PC-9 (cell line): ENCODE data around the gene EPHX1. TPM values are rescaled to one million over a fixed set of nuclear protein-coding genes. Genes with fewer than 3 reads are reported as not detected.

Source experiments
- BruUV-seq: library from RNA; stranded (reverse); fragments of 400-500 nt; replicated peaks from 2 replicates; lab custom pipeline; 2021; lab: Mats Ljungman, UMichigan
- CTCF ChIA-PET: fragments of 300-600 bp; sonication (Branson Sonifier 250); formaldehyde crosslinking; loops from one replicate; lab custom pipeline; 2022; ENCODE audit warnings: antibody characterized with exemption; lab: Charles Lee
- POLR2A ChIA-PET: fragments of 300-600 bp; sonication (Branson Sonifier 250); formaldehyde crosslinking; loops from one replicate; lab custom pipeline; 2022; ENCODE audit warnings: antibody characterized with exemption; ENCODE audit not compliant: unreplicated experiment; lab: Charles Lee
- DNase-seq, 2 experiments: peaks; one replicate each; pipeline versions ENCODE4 v3.0.0 to v3.0.0-alpha.2; 2015 to 2022; ENCODE audit warnings: mixed read lengths in 1 of 2
- H2AFZ ChIP-seq: fragments of 200-600 bp; sonication (generic); 2 replicates; pipeline ENCODE4 v1.8.1; 2017; ENCODE audit warnings: antibody characterized with exemption
- H3F3A ChIP-seq: fragments of 200-600 bp; sonication (generic); 2 replicates; pipeline ENCODE4 v1.8.1; 2017; ENCODE audit warnings: antibody characterized with exemption, mild to moderate bottlenecking, low read depth; ENCODE audit not compliant: insufficient read depth
- H3K27ac ChIP-seq: fragments of 200-600 bp; sonication (generic); 2 replicates; pipeline ENCODE4 v1.6.1; 2016; ENCODE audit warnings: mixed run types
- H3K27me3 ChIP-seq: fragments of 200-600 bp; sonication (generic); 2 replicates; pipeline ENCODE4 v1.6.1; 2016; ENCODE audit warnings: low read depth, mixed run types; ENCODE audit not compliant: insufficient read depth
- H3K36me3 ChIP-seq: fragments of 200-600 bp; sonication (generic); 2 replicates; pipeline ENCODE4 v1.6.1; 2016; ENCODE audit warnings: low read depth, mixed run types
- H3K4me1 ChIP-seq: fragments of 200-600 bp; sonication (generic); replicated peaks from 2 replicates; pipeline ENCODE4 v1.6.1; 2016; ENCODE audit warnings: mixed run types; ENCODE audit not compliant: insufficient read depth
- H3K4me2 ChIP-seq: fragments of 200-600 bp; sonication (generic); 2 replicates; pipeline ENCODE4 v1.6.1; 2017; ENCODE audit warnings: mixed run types
- H3K4me3 ChIP-seq: fragments of 200-600 bp; sonication (generic); 2 replicates; pipeline ENCODE4 v1.6.1; 2016; ENCODE audit warnings: mixed run types
- H3K79me2 ChIP-seq: fragments of 200-600 bp; sonication (generic); 2 replicates; pipeline ENCODE4 v1.6.1; 2017; ENCODE audit warnings: low read depth, mixed run types
- H3K9me2 ChIP-seq: fragments of 200-600 bp; sonication (generic); 2 replicates; pipeline ENCODE4 v1.8.1; 2017; ENCODE audit warnings: mild to moderate bottlenecking; ENCODE audit not compliant: insufficient read depth
- H3K9me3 ChIP-seq: fragments of 200-600 bp; sonication (generic); 2 replicates; pipeline ENCODE4 v1.8.1; 2016; ENCODE audit warnings: low read depth; ENCODE audit not compliant: insufficient read depth
- H4K20me1 ChIP-seq: fragments of 200-600 bp; sonication (generic); 2 replicates; pipeline ENCODE4 v1.8.1; 2017; ENCODE audit not compliant: insufficient read depth
- EZH2 ChIP-seq: fragments of 200-600 bp; sonication (generic); IDR thresholded peaks from 2 replicates; pipeline ENCODE4 v1.8.0; 2017; ENCODE audit warnings: antibody characterized with exemption, low read depth
- intact Hi-C: fragments of 100-400 bp; cut with micrococcal nuclease; formaldehyde crosslinking; loops from one replicate; pipeline ENCODE4 v1.10.0; 2022; ENCODE audit not compliant: unreplicated experiment
- total RNA-seq: library from RNA; stranded (reverse); gene quantifications from 2 replicates; pipeline ENCODE4 v1.2.3, GENCODE V29; 2021
- TF ChIP-seq, protein P1 (sequence below): fragments of 200-600 bp; sonication (generic); conservative IDR thresholded peaks from 2 replicates; pipeline ENCODE4 v1.6.1; 2017; ENCODE audit warnings: mixed run types, antibody characterized with exemption, mild to moderate bottlenecking, moderate library complexity

EPHX1 gene
- total RNA-seq, 1 experiment from 2014 or later = 313 TPM

DNA sequence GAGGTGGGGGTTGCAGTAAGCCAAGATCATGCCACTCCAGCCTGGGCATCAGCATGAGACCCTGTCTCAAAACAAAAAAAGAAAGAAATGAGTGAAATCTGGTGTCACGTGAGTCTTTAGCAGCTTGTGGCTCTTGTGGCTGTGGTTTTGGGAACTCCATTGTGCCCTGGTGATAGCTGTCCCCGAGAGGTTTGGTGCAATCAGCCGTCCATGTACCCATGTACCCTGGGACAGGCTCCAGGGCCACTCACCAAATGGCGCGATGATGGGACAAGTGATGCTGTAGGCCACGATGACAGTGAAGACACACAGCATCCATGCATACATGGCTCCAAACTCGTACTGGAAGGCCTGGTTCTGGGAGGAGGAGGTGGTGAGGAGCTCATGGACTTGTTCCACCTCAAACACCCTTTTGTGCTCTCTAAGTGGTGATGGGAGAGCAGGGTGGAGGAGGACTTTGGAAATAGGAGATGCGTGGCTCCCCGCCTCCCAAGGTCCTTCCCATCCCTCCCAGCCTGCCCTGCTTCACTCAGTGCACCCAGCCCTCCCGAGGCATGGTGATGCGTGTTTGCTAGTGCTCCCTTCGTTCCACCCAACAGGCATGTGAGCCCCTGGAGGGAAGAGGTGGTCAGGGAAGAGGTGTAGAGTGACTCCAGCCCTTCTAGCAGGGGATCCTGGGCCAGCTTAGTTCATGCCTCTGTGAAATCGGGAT lies 42.6 kb downstream of the EPHX1 start:
- H3K27me3 ChIP-seq = no peaks in the 10 kb centered on the region
- H3K4me1 ChIP-seq = no peaks in the 10 kb centered on the region
- POLR2A ChIA-PET = no interaction called here
- H2AFZ ChIP-seq = no peak overlapping the region
- H3K79me2 ChIP-seq = no peaks in the 10 kb centered on the region
- no peak overlapping the region for H3K27ac ChIP-seq
- no peaks in the 10 kb centered on the region for H4K20me1 ChIP-seq
- no peak for DNase-seq
- peaks cover 23% of the 10 kb centered on the region; the same call in 1 of the 2 replicates for H3F3A ChIP-seq
- peaks cover 10% of the 10 kb centered on the region; the same call in 1 of the 2 replicates for H3K36me3 ChIP-seq
- H3K4me2 ChIP-seq = no peak overlapping the region
- BruUV-seq = no TSS peak
- TF ChIP-seq EZH2 = no peak
- TF ChIP-seq, protein P1, sequence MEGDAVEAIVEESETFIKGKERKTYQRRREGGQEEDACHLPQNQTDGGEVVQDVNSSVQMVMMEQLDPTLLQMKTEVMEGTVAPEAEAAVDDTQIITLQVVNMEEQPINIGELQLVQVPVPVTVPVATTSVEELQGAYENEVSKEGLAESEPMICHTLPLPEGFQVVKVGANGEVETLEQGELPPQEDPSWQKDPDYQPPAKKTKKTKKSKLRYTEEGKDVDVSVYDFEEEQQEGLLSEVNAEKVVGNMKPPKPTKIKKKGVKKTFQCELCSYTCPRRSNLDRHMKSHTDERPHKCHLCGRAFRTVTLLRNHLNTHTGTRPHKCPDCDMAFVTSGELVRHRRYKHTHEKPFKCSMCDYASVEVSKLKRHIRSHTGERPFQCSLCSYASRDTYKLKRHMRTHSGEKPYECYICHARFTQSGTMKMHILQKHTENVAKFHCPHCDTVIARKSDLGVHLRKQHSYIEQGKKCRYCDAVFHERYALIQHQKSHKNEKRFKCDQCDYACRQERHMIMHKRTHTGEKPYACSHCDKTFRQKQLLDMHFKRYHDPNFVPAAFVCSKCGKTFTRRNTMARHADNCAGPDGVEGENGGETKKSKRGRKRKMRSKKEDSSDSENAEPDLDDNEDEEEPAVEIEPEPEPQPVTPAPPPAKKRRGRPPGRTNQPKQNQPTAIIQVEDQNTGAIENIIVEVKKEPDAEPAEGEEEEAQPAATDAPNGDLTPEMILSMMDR = no peak
- no peak overlapping the region for H3K4me3 ChIP-seq
- H3K9me2 ChIP-seq = no peaks in the 10 kb centered on the region
- no peaks in the 10 kb centered on the region for H3K9me3 ChIP-seq
- intact Hi-C loops = no loop called here
- CTCF ChIA-PET = no interaction called here

DNA sequence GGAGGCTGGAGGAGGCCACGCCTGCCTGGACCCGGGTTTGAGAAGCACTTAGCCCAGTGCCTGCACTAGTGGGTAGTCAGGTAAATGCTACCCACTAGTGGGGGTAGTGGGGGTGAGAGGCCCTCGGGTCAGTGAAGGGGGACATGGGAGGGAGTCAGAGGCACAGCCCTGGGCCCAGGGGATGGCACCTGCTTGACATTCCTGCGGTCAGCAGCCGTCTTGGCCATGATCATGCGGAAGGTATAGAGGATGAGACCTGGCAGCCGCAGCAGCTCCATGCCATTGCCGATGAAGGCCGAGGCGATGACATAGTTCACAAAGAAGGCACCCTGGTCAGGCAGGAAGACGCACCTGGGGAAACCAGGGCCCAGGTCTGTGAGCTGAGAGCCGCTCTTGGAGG lies 43.5 kb downstream of the EPHX1 start:
- Histone ChIP-seq H3K27ac (no peak overlapping the region), H3K9me2 (no peaks in the 10 kb centered on the region), H4K20me1 (no peaks in the 10 kb centered on the region), H3K4me3 (no peak overlapping the region), H2AFZ (no peak overlapping the region), H3K27me3 (no peaks in the 10 kb centered on the region), H3K4me2 (no peak overlapping the region), H3K79me2 (no peaks in the 10 kb centered on the region), H3F3A (peaks cover 21% of the 10 kb centered on the region; the same call in 1 of the 2 replicates), H3K36me3 (peaks cover 8% of the 10 kb centered on the region; the same call in 1 of the 2 replicates), H3K4me1 (no peaks in the 10 kb centered on the region), H3K9me3 (no peaks in the 10 kb centered on the region)
- TF ChIP-seq EZH2 = no peak
- TF ChIP-seq, protein P1 = no peak
- no TSS peak for BruUV-seq
- DNase-seq = no peak
- POLR2A ChIA-PET = no interaction called here
- intact Hi-C loops = no loop called here
- CTCF ChIA-PET = no interaction called here

DNA sequence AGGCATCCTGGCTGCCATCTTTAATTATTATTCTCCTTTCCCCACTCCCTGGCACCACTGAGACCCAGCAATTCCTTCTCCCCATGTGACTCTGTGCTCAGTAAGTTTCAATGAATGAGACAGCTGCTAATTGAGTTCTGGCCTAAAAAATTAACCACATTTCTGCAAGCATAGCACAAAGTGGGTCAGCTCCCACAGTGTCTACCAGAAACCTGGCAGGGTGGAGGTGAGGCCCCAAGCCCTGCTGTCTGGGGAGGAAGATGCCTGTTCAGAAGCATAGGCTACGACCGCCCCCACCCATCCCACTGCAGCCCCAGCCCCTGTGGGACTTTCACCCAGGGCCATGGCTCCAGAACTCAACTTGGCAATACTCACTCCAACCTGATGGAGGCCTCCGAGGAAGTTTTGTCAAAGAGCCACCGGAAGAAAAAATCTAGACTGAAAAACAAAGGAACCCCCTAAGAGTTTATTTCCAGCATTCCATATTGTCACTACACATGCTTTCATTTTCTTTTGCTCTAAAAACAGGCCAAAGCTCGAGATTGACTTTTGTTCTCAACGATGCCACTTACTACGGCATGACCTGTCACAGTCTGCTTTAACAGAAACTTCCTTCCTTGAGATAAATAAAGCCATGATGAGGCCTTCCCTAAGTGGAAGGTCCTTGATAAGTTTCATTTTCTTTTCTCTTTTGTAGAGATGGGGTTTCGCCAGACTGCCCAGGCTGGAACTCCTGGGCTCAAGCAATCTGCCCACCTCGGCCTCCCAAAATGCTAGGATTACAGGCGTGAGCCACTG lies 45.8 kb downstream of the EPHX1 start:
- TF ChIP-seq, protein P1 = no peak
- no peak for TF ChIP-seq EZH2
- Histone ChIP-seq H3K4me2 (no peak overlapping the region), H3F3A (peaks cover 21% of the 10 kb centered on the region; the same call in 1 of the 2 replicates), H3K79me2 (no peaks in the 10 kb centered on the region), H3K9me2 (no peaks in the 10 kb centered on the region), H3K4me3 (no peak overlapping the region), H2AFZ (no peak overlapping the region), H3K27ac (no peak overlapping the region), H3K4me1 (no peaks in the 10 kb centered on the region), H3K27me3 (no peaks in the 10 kb centered on the region), H3K9me3 (no peaks in the 10 kb centered on the region), H3K36me3 (peaks cover 15% of the 10 kb centered on the region; the same call in 1 of the 2 replicates), H4K20me1 (no peaks in the 10 kb centered on the region)
- CTCF ChIA-PET = no interaction called here
- BruUV-seq = no TSS peak
- intact Hi-C loops = no loop called here
- POLR2A ChIA-PET = interaction anchor here (0.6 to 0.7 kb wide), 3 partner anchors 61 to 135 kb away, joined by 3 read pairs; no protein-coding TSS in a partner anchor
- DNase-seq = no peak
